H4 (cell line): Measurements from ENCODE around the gene AOPEP. TPM values are rescaled to one million over a fixed set of nuclear protein-coding genes. Genes with fewer than 3 reads are reported as not detected.
A peak's percentile ranks its signal among the peaks of the same experiment; 100 is the strongest.

Source experiments
- DNase-seq: peaks from one replicate; pipeline ENCODE4 v3.0.0-alpha.2; 2015; ENCODE audit warnings: low spot score
- total RNA-seq: library from RNA; depleted of rRNA; stranded (reverse); fragments of >200 nt; shearing (Covaris generic); gene quantifications from 2 replicates; pipeline ENCODE4 v1.2.3, GENCODE V29; 2014

Gene AOPEP
- total RNA-seq, 1 experiment from 2014 or later, result 130 TPM

DNA sequence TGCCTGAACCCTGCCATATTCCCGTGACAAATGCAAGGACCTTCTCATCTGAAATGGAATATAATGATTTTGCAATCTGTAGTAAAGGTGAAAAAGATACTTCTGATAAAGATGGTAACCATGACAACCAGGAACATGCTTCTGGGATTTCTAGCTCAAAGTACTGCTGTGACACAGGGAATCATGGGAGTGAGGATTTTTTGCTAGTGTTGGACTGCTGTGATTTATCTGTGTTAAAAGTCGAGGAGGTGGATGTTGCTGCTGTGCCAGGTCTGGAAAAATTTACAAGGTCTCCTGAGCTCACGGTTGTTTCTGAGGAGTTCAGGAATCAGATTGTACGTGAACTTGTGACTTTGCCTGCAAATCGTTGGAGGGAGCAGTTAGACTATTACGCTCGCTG, 33.5 kb downstream of the AOPEP start:
- no peak for DNase-seq

DNA sequence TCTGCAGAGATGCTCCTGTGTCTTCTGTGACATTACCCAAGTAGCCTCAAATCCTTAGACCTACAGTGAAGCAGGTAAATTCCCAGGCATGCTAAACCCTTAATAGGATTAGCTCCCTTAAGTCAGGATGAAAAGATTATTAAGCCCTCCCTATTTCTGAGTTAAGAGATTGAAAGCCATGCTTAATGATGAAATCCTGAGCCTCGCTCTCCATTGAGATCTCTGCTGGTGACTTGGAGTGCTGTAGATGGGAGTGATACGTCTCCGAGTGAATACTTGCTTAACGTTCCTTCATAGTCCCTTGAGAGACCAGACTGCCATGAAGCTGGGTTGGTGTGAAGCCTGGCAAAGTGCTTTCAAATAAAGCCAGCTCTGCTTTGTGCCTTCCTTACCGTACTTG, 34.2 kb downstream of the AOPEP start:
- DNase-seq, result no peak

DNA sequence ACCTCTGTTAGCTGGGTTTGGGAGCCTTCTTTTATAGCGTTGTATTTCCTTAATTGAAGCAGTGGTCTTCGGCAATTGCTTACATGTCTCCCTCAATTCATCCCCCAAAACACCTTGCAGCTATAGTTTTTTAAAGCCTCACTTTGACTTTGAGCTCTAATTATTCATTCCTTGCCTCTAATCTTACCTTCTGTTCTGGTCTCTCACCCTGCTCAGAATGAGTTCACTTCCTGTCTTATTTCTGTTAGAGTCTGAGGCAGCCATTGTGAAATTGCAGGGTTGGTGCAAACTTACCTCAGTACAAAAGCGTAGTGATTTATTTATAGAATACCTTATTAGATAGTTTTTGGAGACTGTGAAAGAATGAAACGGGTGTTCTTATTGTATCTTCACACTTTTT, 35.0 kb downstream of the AOPEP start:
- DNase-seq, result no peak

DNA sequence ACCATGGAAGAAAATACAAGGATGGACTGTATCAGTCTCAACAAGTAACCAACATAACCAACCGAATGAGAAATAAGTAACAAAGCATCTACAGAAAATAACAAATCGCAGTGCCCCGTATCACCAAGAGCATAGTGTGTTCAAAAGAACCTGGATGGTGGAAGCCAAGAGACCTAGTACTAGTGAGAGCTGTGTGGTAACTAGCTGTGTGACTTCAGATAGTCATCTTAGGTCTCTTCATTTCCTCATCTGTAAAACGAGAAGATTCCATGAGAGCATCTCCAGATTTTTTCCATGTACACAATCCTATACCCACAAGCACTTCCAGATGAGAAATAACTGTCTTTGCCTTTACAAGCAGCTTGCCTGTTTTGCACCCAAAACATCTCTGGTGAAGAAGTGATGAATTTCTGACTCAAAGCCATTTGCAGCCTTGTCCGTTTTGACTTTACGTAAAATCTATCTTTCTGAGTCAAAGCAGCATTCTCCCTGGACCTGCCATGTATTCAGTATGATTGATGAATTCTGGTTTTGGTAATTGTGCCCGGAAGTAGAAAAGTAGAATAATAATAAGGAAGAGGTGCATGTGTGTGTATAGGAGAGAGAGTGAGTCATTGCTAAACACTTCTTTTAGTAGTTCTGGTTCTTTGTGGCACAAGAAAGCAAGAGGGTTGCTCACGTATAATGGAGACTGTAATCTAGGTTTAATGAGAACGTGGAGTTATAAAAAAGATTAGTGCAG, 41.0 kb downstream of the AOPEP start:
- no peak for DNase-seq

DNA sequence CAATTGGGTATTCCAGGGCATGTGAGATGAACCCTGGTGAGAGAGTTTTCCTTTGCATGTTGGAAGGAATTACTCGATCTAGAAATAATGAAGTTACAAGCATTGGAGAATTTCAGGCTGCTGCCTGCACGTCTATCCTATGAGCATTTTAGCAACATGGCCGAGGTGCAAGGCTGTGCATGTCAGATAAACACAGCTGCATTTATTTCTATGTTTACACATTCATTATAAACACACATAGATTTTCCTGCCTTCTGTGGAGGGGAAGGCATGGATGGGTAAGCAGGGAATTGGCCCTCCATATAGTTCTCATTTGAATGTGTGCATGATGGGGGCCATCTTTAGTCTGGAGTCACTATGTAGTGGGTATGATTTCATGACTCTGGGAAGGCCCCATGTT, 42.3 kb downstream of the AOPEP start:
- DNase-seq, result no peak

DNA sequence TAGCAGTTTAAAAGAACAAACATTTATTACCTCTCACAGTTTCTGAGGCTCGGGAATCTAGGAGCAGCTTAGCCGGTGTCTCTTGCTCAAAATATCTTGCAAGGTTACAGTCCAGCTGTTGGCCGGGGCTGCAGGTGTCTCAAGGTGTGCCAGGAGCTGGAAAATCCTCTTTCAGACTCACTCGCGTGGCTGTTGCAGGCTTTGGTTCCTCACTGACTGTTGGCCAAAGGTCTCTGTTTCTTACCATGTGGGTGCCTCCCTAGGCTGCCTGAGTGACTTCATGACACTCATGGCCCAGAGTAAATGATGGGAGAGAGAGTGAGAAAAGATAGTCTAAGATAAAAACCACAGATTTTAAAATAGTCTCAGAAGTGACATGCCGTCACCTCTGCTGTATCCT, 43.8 kb downstream of the AOPEP start:
- no peak for DNase-seq

DNA sequence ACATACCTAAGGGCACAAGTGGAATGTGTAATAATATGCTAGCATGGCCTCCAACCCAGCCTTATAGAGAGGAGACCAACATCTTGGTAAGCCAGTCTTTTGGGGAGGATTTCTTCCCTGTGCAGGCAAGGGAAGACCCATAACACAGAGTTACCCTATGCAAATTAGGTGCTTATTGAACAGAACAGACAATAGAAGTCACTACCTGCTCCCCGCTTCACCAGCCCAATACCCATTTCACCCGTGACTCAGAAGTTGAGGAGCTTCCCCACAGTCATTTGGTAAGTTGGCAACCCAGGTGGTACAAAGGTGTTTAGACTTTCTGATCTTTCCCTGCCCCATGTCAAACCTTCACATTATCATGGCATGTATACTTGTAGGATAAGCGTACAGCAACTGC, 44.6 kb downstream of the AOPEP start:
- no peak for DNase-seq

DNA sequence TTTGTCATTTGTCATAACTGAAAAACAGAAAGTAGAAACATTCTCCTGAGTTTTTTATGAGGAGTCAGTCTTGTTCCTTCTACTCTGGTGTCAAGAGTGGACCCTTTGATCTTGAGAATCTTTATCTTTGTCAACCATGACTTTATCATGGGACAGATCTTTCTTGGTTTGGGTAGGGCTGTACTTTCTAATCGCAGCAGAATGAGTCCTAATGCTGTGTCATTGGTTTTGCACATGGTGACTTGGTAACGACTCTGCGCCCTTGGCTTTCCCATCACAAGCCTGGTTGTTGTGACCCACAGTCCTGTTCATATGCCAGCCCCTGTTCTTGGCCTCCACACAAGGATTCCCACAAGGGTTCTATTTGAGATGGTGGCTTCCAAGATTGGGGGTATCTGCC, 45.6 kb downstream of the AOPEP start:
- DNase-seq, result no peak

DNA sequence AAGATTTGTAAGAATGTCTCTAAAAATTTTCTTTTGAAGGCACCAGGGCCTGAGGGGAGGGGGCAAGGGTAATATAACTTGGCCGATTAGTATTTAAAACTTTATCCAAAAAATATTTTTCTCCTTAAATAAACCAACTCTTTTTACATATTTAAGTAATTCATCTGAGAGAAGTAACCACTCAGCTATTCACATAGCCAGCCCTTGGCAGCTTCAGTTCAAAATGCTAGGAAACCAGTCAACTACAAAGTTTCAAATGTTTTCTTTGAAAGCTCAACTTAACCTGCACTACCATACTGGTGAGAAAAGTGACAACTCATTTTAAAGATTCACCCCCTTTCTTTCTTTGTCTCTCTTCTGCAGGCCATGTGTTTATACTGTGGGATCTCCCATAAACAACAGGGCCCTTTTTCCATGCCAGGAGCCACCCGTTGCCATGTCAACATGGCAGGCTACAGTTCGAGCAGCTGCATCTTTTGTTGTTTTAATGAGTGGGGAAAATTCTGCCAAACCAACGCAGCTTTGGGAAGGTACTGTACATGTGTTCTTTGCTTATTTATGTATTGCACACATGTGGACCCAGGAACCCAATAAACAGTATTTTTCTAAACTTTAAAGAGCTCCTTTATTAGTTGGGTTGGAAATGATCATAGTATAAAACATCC, 46.3 kb downstream of the AOPEP start:
- DNase-seq, result peak; percentile 81

DNA sequence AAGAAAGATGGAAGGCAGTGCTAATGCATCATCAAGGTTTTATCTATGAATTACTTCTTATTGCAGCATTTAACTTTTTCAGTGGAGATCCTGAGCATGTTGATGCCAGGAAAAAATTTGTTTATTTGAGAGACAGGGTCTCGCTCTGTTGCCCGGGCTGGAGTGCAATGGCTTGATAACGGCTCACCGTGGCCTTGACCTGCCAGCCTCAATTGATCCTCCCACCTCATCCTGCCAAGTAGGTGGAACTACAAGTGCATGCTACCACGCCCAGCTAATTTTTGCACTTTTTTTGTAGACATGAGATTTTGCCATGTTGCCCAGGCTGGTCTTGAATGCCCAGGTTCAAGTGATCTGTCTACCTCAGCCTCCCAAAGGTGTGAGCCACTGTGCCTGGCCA, 47.2 kb downstream of the AOPEP start:
- DNase-seq, result no peak

DNA sequence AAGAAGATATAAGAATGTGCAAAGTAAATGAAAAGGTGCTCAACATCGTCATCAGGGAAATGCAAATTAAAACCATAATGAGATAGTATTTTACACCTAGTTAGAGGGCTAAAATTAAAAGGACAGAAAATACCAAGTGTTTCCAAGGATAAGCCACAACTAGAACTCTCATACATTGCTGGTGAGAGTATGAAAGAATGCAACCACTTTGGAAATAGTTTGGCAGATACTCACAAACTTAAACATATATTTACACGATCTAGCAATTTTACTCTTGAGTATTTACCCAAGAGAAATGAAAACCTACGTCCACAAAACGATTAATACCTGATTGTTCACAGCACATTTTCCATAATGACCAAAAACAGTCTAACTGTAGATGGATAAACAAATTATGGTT, 51.5 kb downstream of the AOPEP start:
- DNase-seq, result no peak

DNA sequence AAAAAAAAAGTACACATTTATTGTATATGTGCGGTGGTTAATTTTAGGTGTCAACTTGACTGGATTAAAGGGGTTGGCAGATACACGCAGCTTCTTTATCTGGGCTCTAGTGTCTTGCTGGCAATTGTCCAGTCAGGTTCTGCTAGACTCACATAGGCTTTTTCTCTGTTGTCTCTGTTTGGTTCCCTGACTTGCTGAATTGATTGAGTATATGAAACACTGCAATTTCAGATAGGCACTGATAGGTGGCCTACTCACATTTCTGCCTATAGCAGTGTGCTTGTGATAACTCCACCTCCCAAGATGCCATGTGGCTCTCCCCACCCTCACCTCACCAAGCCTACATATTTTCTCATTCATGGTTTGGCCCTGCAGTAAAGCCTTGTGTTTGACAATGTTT, 52.5 kb downstream of the AOPEP start:
- DNase-seq, result no peak

DNA sequence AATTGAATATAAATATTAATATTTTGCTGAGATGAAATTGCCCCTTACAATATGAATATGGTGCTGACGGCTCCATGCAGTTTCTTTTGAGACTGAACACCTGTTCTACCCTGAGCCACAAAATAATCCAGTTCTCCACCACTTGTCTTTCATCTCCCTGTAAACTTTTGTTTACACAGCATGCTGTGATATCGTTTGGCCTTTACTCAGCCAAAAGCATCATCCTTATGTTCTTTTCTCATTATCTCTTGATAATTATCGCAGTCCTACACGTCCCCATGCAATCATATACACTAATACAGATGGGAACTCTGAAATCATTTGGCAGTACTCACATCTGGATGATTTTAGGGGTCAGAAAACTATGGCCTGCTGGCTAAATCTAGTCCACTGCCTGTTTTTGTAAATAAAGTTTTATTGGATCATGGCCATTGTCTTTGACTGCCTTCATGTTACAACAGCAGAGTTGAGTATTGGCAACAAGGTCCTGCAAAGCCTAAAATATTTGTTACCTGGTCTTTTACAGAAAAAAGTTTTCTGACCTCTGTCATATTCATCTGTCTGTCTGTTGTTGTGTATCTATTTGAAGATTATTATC, 53.3 kb downstream of the AOPEP start:
- no peak for DNase-seq

DNA sequence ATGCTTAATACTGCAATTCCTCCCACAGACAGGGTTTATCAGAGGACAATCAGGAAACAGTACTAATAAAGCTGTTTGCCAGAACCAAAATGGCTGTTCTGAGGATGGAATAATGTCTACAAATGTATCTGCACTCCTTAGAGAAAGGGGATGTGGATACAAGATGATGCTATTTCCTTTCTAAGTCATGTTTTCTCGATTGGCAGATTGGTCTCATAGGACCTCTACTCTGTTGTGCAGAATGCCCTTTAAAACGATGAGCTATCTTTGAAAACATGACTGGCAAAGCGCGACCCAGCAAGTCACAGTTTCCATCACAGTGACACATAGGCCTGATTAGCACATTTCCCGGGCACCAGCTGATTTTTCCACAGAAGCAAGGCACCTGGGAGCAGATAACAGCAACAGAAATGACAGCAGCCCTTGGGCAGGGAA, 54.0 kb downstream of the AOPEP start:
- DNase-seq, result no peak

DNA sequence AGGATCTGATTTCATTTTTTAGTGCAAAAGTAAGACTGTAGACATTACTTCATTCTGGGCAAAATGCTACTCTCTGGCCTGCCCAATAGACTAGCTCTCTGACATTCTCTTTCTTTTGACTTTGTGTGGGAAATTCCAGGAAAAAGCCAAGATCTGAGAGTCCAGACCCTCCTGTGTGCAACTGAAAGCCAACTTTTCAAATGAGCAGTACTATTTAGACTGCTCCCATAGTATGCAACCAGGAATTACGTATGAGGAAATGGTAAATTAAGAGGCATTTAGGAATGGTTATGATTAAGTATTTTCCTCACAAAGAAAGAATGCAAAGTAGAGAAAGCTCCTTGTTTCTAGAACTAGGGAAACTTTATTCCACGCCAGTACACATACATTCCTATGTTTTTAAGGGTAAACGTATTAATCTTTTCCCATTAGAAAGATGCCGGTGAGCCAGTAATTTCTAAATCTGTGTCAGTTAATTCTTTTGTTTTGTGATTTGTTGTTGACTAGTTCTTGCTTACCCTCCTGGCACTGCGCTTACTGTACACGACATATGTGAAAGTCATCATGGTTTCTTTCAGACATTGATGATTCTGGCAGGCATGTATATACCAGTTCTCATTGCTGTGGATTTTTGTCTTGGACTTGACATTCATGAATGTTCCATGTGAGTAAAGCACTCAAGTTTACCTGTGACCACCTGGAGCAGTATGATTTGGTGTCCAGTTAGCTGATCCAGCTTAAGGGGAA, 56.0 kb downstream of the AOPEP start:
- DNase-seq, result no peak

DNA sequence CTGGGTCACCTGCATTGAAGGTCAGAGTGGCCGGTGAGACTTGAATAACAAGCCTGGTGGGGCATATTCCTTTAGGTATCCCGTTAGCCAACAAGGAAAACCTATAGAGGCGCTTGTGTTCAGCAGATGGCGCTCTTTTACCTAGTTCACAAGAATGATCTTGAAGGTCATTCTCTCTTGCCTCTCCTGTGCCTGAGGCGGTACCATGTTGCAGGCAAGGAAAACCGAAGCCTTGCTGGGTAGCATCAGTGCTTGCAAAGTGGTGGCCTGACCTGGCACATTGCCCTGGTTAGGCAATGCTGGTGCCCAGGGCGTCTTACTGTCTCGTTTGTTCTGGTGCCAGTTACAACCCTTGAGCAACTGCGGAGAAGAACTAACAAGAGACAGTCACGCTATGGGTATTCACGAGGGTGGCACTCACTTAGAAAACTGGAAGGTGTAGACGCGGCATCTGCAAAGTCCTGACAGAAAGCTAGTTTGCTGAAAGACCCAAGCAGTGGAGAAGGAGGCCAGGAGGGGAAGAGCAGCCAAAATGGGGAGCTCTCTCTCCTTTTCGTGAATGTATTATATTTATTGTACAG, 56.7 kb downstream of the AOPEP start:
- DNase-seq, result peak; percentile 100

DNA sequence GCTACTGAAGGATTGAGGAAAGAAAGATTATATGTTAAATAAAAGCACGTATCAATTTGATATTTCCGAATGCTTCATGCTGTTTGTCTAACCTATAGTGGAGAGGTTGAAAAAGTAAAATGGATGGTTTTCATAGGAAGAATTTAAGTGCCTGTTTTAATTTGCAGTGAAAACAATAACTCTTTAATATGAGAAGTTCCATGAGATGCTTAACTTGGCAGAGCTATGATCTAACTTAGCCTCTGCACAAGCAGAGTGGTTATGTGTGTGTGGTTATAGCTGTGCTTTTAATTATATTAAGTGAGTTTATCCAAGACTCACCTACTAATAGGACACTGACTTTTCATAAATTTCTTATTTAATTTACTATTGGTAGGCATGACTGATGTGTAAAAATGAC, 57.4 kb downstream of the AOPEP start:
- DNase-seq, result no peak

DNA sequence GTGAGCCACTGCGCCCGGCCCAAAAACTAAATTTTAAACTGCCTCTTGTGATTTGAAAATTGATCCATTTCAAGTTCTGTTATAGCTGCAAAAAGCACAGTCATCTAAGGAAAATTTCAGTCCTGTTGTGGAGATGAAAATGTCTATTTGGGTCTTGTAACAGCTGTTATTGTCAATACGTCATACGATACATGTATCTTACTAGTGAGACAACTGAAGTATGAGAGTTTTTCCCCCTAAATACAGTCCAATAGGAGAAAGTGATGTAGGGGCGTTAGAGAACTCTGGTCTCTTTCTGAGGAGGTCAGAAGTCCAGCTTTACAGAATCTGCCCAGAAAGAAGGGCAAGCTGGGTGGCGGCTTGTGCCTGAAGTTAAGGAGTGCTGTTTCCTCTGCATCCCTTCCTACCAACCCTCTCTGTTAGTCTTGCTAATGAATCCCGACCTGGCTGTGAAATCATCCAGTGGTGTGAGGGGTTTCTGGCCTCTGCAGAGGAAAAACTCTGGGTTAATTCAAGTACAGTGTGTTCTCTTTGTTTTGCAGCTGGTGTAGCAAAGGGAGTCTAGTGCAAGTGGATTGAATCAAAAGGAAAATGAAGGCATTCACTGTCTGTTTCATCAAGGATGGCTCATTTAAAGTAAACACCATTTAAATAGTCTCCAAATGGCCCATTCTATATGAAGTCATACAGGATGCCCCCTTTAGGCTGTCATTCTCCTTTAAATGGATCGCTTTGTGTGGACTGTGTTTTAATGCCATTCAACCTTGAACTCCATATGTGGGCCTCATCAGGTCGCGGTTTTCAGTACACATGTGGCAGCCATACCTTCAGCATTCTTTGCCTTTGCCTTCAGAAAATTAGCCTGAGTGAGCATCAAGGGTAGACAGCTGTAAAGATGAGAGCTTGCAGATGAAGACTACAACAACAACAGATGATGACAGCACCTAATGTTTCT, 59.0 kb downstream of the AOPEP start:
- DNase-seq, result no peak

DNA sequence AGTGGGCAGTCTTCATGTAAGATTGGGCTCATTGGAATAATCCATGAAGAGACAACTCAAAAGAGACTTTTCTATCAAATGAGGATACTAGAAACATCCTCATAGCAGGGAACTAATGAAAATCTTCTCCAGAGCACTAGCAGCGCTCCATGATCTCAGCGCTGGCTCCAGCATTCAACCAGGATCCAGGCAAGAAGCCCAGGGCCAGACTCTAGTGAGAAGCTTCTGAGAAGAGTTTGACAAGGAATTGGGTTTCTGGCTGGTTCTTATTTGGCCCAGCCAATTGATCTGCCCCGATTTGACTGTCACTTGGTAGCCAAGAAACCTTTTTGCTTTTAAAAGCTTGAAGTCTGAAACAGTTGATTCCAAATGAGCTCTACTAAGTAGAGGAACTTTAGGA, 60.1 kb downstream of the AOPEP start:
- DNase-seq, result no peak

DNA sequence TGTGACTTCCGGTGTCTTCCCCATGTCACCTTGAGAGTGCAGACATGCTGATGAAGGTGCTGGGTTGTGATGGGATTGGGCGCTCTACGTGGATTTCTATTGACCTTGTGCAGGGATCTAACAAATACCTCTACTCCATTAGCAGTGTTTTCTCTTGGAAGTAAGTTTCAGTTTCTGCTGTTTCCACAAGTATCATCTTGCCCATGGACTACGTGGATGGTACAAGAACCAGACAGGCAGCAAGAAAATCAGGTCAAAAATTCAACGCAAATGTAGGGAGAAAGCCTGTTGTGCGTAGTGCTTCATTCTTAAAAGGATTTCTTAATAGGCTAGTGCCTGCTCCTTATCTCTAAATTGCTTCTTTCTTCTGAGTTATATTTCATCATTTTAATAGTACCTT, 60.8 kb downstream of the AOPEP start:
- no peak for DNase-seq

DNA sequence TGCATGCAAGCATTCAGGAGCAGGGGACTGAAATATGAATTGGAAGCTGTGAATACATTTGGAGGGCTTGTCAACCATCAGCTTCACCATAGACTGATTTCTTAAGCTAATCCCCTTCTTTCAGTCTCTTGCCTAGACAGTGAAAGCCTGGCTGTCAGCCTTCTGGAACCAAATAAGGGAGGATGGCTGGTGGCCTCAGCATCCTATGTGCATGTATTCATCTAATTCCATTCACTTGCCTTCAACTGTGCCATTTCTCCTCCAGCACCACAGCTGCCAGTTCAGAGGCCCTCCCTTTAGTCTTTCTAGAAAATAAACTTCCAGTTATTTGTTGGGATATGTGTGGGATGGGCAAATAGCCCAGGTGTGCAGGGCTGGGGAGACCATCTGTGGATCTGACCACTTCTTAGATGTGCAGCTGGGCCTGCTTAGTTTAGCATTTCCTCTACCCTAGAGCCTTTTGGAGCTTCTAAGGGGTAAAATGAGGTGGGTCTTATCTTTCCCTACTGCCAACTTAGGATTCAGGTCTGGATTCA, 62.1 kb downstream of the AOPEP start:
- no peak for DNase-seq
